T-helper 1 cell (primary cell): ENCODE results near the gene TUBGCP3.
"Not testable (repeated sequence)": the region's sequence is repeated elsewhere in the genome, so short reads cannot be mapped to it uniquely, and the experiment has no call there.

Experiments
- DNase-seq, 5 donors: peaks; one replicate each; pipeline ENCODE4 v3.0.0-alpha.2; 2012 to 2020

Gene TUBGCP3

GRCh38 chr13:112574834-112575613, 12.9 kb downstream of the TUBGCP3 start:
- DNase-seq, result no peak

GRCh38 chr13:112574416-112574815, 13.5 kb downstream of the TUBGCP3 start:
- DNase-seq, result no peak

- no peak for DNase-seq
Measured at GRCh38 chr13:112573710-112574109, 14.2 kb downstream of the TUBGCP3 start.

GRCh38 chr13:112572366-112572765, 15.6 kb downstream of the TUBGCP3 start:
- DNase-seq, result no peak

- no peak for DNase-seq
Measured at GRCh38 chr13:112569821-112570220, 18.1 kb downstream of the TUBGCP3 start.

GRCh38 chr13:112567161-112567862, 20.6 kb downstream of the TUBGCP3 start:
- DNase-seq, result no peak

- no peak for DNase-seq
Measured at GRCh38 chr13:112562786-112563383, 25.1 kb downstream of the TUBGCP3 start.

- no peak for DNase-seq
Measured at GRCh38 chr13:112562254-112562653, 25.7 kb downstream of the TUBGCP3 start.

GRCh38 chr13:112561478-112561877, 26.5 kb downstream of the TUBGCP3 start:
- DNase-seq, result no peak

GRCh38 chr13:112558696-112559418, 29.1 kb downstream of the TUBGCP3 start:
- no peak for DNase-seq

- DNase-seq, result no peak
Measured at GRCh38 chr13:112556600-112556999, 31.4 kb downstream of the TUBGCP3 start.

GRCh38 chr13:112554214-112554850, 33.6 kb downstream of the TUBGCP3 start:
- no peak for DNase-seq

GRCh38 chr13:112548975-112549374, 39.0 kb downstream of the TUBGCP3 start:
- DNase-seq, result not testable (repeated sequence)

- DNase-seq, result no peak
Measured at GRCh38 chr13:112545856-112546255, 42.1 kb downstream of the TUBGCP3 start.

GRCh38 chr13:112532837-112533745, 54.9 kb downstream of the TUBGCP3 start:
- peak in 1 of 5 donors; percentile 3 for DNase-seq

GRCh38 chr13:112531263-112531794, 56.6 kb downstream of the TUBGCP3 start:
- DNase-seq, result no peak

GRCh38 chr13:112530861-112531260, 57.1 kb downstream of the TUBGCP3 start:
- DNase-seq, result no peak

- DNase-seq, result no peak
Measured at GRCh38 chr13:112529216-112529615, 58.7 kb downstream of the TUBGCP3 start.

- DNase-seq, result no peak
Measured at GRCh38 chr13:112526146-112526853, 61.7 kb downstream of the TUBGCP3 start.

- DNase-seq, result no peak
Measured at GRCh38 chr13:112525356-112525945, 62.5 kb downstream of the TUBGCP3 start.
